H1 (cell line): ENCODE data around the gene PLXNA4. TPM values are rescaled to one million over a fixed set of nuclear protein-coding genes. Genes with fewer than 3 reads are reported as not detected.

Experiments used
- CTCF ChIA-PET: fragments of 300-600 bp; sonication (Branson Sonifier 250); formaldehyde crosslinking; loops from one replicate; lab custom pipeline; 2021; ENCODE audit not compliant: partially characterized antibody; lab: Charles Lee
- POLR2A ChIA-PET: fragments of 300-600 bp; sonication (Branson Sonifier 250); formaldehyde crosslinking; loops from one replicate; lab custom pipeline; 2021; ENCODE audit warnings: inconsistent platforms; ENCODE audit not compliant: partially characterized antibody; lab: Charles Lee
- DNase-seq, 2 experiments: peaks; one replicate each; pipeline versions ENCODE4 v3.0.0 to v3.0.0-alpha.2; 2010 to 2022; ENCODE audit warnings: low spot score in 2 of 2, low read depth in 1 of 2, mixed read lengths in 1 of 2
- FAIRE-seq: peaks from 2 replicates; lab custom pipeline; 2011; peaks lifted over from hg19 to GRCh38; lab: Jason Lieb, UNC
- H2AFZ ChIP-seq: 2 replicates; pipeline ENCODE4 v1.8.1; 2012; ENCODE audit warnings: low read length, inconsistent platforms
- H2AK5ac ChIP-seq: 2 replicates; pipeline ENCODE4 v1.6.1; 2013; ENCODE audit warnings: low read depth, low read length
- H2BK120ac ChIP-seq: replicated peaks from 2 replicates; pipeline ENCODE3; 2013; ENCODE audit warnings: low read depth, low read length, inconsistent platforms
- H2BK12ac ChIP-seq: 2 replicates; pipeline ENCODE4 v1.6.1; 2013; ENCODE audit warnings: low read depth, low read length
- H2BK15ac ChIP-seq: 2 replicates; pipeline ENCODE4 v1.6.1; 2013; ENCODE audit warnings: low read length
- H2BK20ac ChIP-seq: 2 replicates; pipeline ENCODE4 v1.6.1; 2013; ENCODE audit warnings: low read length
- H2BK5ac ChIP-seq: 2 replicates; pipeline ENCODE4 v1.6.1; 2013; ENCODE audit warnings: low read depth, low read length
- H3K14ac ChIP-seq: 2 replicates; pipeline ENCODE4 v1.6.1; 2013; ENCODE audit warnings: inconsistent platforms; ENCODE audit not compliant: insufficient read length
- H3K18ac ChIP-seq: 2 replicates; pipeline ENCODE4 v1.6.1; 2013; ENCODE audit warnings: low read length; ENCODE audit errors: extremely low read depth
- H3K23ac ChIP-seq: 2 replicates; pipeline ENCODE4 v1.6.1; 2013; ENCODE audit warnings: inconsistent platforms; ENCODE audit not compliant: insufficient read length
- H3K23me2 ChIP-seq: 2 replicates; pipeline ENCODE4 v1.6.1; 2013; ENCODE audit warnings: low read depth, low read length
- H3K27ac ChIP-seq: 2 replicates; pipeline ENCODE4 v1.6.1; 2011; ENCODE audit warnings: low read depth, low read length, inconsistent platforms
- H3K27me3 ChIP-seq, 4 experiments: replicated peaks in 1 of 4; 1 replicate in 1 of 4; 2 replicates in 3 of 4; pipeline versions ENCODE4 v1.6.1 to v1.8.1; 2011 to 2013; ENCODE audit warnings: low read length in 3 of 4, mild to moderate bottlenecking in 3 of 4, inconsistent platforms in 2 of 4, mixed read lengths in 2 of 4, moderate library complexity in 1 of 4; ENCODE audit not compliant: control insufficient read depth in 3 of 4, insufficient read depth in 3 of 4; ENCODE audit errors: extremely low read depth in 1 of 4
- H3K36me3 ChIP-seq, 4 experiments: 2 replicates each; pipeline versions ENCODE4 v1.6.1 to v1.8.1; 2011 to 2013; ENCODE audit warnings: mild to moderate bottlenecking in 4 of 4, low read length in 3 of 4, moderate library complexity in 2 of 4, control low read depth in 1 of 4, inconsistent platforms in 1 of 4; ENCODE audit not compliant: insufficient read depth in 4 of 4, control insufficient read depth in 2 of 4
- H3K4ac ChIP-seq: replicated peaks from 2 replicates; pipeline ENCODE3; 2013; ENCODE audit warnings: low read length, low read depth, mixed read lengths, inconsistent platforms; ENCODE audit not compliant: insufficient read length
- H3K4me1 ChIP-seq, 4 experiments: replicated peaks in 1 of 4; 1 replicate in 1 of 4; 2 replicates in 3 of 4; pipeline versions ENCODE4 v1.6.1 to v1.8.1; 2011 to 2013; ENCODE audit warnings: low read length in 3 of 4, inconsistent platforms in 2 of 4, mixed read lengths in 1 of 4; ENCODE audit not compliant: insufficient read depth in 4 of 4, control insufficient read depth in 3 of 4
- H3K4me2 ChIP-seq, 2 experiments: 2 replicates each; pipeline versions ENCODE4 v1.6.1 to v1.8.1; 2011 to 2013; ENCODE audit warnings: low read depth in 2 of 2, low read length in 2 of 2, control low read depth in 1 of 2, inconsistent platforms in 1 of 2, mild to moderate bottlenecking in 1 of 2; ENCODE audit not compliant: insufficient read depth in 1 of 2
- H3K4me3 ChIP-seq, 4 experiments: fragments of 200-600, 300-600 bp in 1 of 4; sonication (generic), shearing (Covaris generic), sonication (Bioruptor Twin) in 1 of 4; 2 replicates each; pipeline versions ENCODE4 v1.5.1 to v1.8.1; 2011 to 2016; ENCODE audit warnings: low read length in 4 of 4, low read depth in 3 of 4, control low read depth in 2 of 4, inconsistent platforms in 2 of 4, mild to moderate bottlenecking in 2 of 4, mixed read lengths in 1 of 4, moderate library complexity in 1 of 4; ENCODE audit not compliant: insufficient read depth in 2 of 4; ENCODE audit errors: extremely low read depth in 1 of 4
- H3K56ac ChIP-seq: replicated peaks from 2 replicates; pipeline ENCODE3; 2013; ENCODE audit warnings: low read depth, mild to moderate bottlenecking, mixed read lengths, low read length, inconsistent platforms; ENCODE audit not compliant: insufficient read length
- H3K79me1 ChIP-seq: 2 replicates; pipeline ENCODE4 v1.6.1; 2013; ENCODE audit warnings: low read depth, low read length, control low read depth
- H3K79me2 ChIP-seq, 2 experiments: 2 replicates each; pipeline versions ENCODE4 v1.6.1 to v1.8.1; 2012 to 2013; ENCODE audit warnings: low read length in 2 of 2, mild to moderate bottlenecking in 2 of 2, inconsistent platforms in 1 of 2; ENCODE audit not compliant: insufficient read depth in 2 of 2, control insufficient read depth in 1 of 2
- H3K9ac ChIP-seq, 4 experiments: replicated peaks in 1 of 4; 1 replicate in 1 of 4; 2 replicates in 3 of 4; pipeline versions ENCODE4 v1.6.1 to v1.8.1; 2011 to 2013; ENCODE audit warnings: low read depth in 3 of 4, low read length in 3 of 4, control low read depth in 2 of 4, mild to moderate bottlenecking in 2 of 4, moderate library complexity in 2 of 4, inconsistent platforms in 1 of 4; ENCODE audit errors: extremely low read depth in 1 of 4
- H3K9me3 ChIP-seq, 2 experiments: 2 replicates each; pipeline versions ENCODE4 v1.6.1 to v1.8.1; 2012 to 2013; ENCODE audit warnings: mild to moderate bottlenecking in 2 of 2, moderate library complexity in 2 of 2, control low read depth in 1 of 2, inconsistent platforms in 1 of 2, low read depth in 1 of 2, low read length in 1 of 2, mixed read lengths in 1 of 2; ENCODE audit not compliant: insufficient read depth in 2 of 2
- H4K20me1 ChIP-seq, 2 experiments: replicated peaks in 1 of 2; 2 replicates each; pipeline versions ENCODE3 to v1.8.1; 2011 to 2013; ENCODE audit warnings: inconsistent platforms in 2 of 2, low read length in 2 of 2, mild to moderate bottlenecking in 1 of 2; ENCODE audit not compliant: insufficient read depth in 2 of 2, control insufficient read depth in 1 of 2
- H4K5ac ChIP-seq: 2 replicates; pipeline ENCODE4 v1.6.1; 2013; ENCODE audit warnings: low read length, low read depth, mixed read lengths, inconsistent platforms; ENCODE audit not compliant: insufficient read length
- H4K8ac ChIP-seq: 2 replicates; pipeline ENCODE4 v1.8.0; 2013; ENCODE audit warnings: mild to moderate bottlenecking, moderate library complexity, low read length, inconsistent platforms; ENCODE audit not compliant: insufficient read depth; ENCODE audit errors: extremely low read depth
- H4K91ac ChIP-seq: replicated peaks from 2 replicates; pipeline ENCODE3; 2013; ENCODE audit warnings: low read length, mixed read lengths, inconsistent platforms; ENCODE audit not compliant: insufficient read length
- ATF2 ChIP-seq: IDR thresholded peaks from 2 replicates; pipeline ENCODE4 v1.6.1; 2012; ENCODE audit warnings: low read length, inconsistent platforms
- NRF1 ChIP-seq: IDR thresholded peaks from 2 replicates; pipeline ENCODE4 v1.6.1; 2011; ENCODE audit warnings: mild to moderate bottlenecking, low read depth, low read length, improper control_type of control experiment
- RAD21 ChIP-seq, 2 experiments: IDR thresholded peaks in 1 of 2; conservative IDR thresholded peaks in 1 of 2; 2 replicates each; pipeline ENCODE4 v1.6.1; 2011; ENCODE audit warnings: low read depth in 2 of 2, low read length in 2 of 2, improper control_type of control experiment in 1 of 2, inconsistent platforms in 1 of 2, mild to moderate bottlenecking in 1 of 2, moderate library complexity in 1 of 2
- SIN3A ChIP-seq, 2 experiments: IDR thresholded peaks in 1 of 2; conservative IDR thresholded peaks in 1 of 2; 2 replicates each; pipeline ENCODE4 v1.6.1; 2011 to 2012; ENCODE audit warnings: low read length in 2 of 2, improper control_type of control experiment in 1 of 2, low read depth in 1 of 2, mild to moderate bottlenecking in 1 of 2
- ZNF274 ChIP-seq: IDR thresholded peaks from 2 replicates; pipeline ENCODE4 v1.7.0; 2012; ENCODE audit warnings: low read length, borderline replicate concordance; ENCODE audit errors: extremely low read depth
- WGBS, 2 experiments: shearing (Covaris generic) in 1 of 2; methylation state at CpG; one replicate each; pipeline versions ENCODE4 v1.1.6 to v1.1.7; 2013 to 2015; ENCODE audit warnings: low lambda C conversion rate in 2 of 2, mixed read lengths in 2 of 2, inconsistent platforms in 1 of 2, low coverage in 1 of 2, missing lambda C conversion rate in 1 of 2; ENCODE audit not compliant: insufficient replicate concordance in 2 of 2, insufficient coverage in 1 of 2, insufficient read length in 1 of 2; ENCODE audit errors: extremely low coverage in 1 of 2, missing lambda C conversion rate in 1 of 2; 5-methylcytosine and 5-hydroxymethylcytosine counted together
- polyA plus RNA-seq, 7 experiments: library from polyadenylated mRNA; depleted of rRNA in 3 of 7; stranded (reverse) in 5 of 7; unstranded in 2 of 7; fragments of >200 nt in 5 of 7; fragments of 200-250 nt in 2 of 7; gene quantifications; 1 replicate in 5 of 7; 2 replicates in 1 of 7; 4 replicates in 1 of 7; pipeline versions ENCODE4 v1.2.1 to v1.2.3, GENCODE V29; 2011 to 2013; ENCODE audit warnings: missing spikeins in 2 of 7, mixed read lengths in 2 of 7
- total RNA-seq: library from RNA; stranded (reverse); fragmentation: NEBNext Ultra II Directional; extraction: Animal tissue kit (Norgen Biotek cat#: 25700); gene quantifications from 2 replicates; pipeline ENCODE4 v1.2.1, GENCODE V29; 2021

PLXNA4 gene
- total and polyA plus RNA-seq, 2 of the 8 experiments (the other 6 are each of a cell fraction or from before 2014, with no cell fraction given), result 0.76 to 0.79 TPM

- no peak overlapping the region for H2BK12ac ChIP-seq
- TF ChIP-seq ZNF274 (no peak), ATF2 (no peak), NRF1 (no peak), RAD21 (IDR thresholded peaks at IDR 0.05 in 1 of 2, conservative IDR thresholded peaks at IDR 0.05 in 1 of 2; ENCODE audit: low read depth in 2 of 2, low read length in 2 of 2) (no peak), SIN3A (conservative IDR thresholded peaks at IDR 0.05 in 1 of 2, IDR thresholded peaks at IDR 0.05 in 1 of 2; ENCODE audit: low read depth in 1 of 2, low read length in 2 of 2) (no peak)
Measured at GRCh38 chr7:132348341-132348740, 227.9 kb downstream of the PLXNA4 start.

More at GRCh38 chr7:132348341-132348740, 227.9 kb downstream of the PLXNA4 start:
- no peak overlapping the region for H3K18ac ChIP-seq
- no peak overlapping the region for H3K14ac ChIP-seq
- no peaks in the 10 kb centered on the region for H3K79me2 ChIP-seq
- H3K27ac ChIP-seq, result no peak overlapping the region
- no peak overlapping the region for H3K56ac ChIP-seq
- no peak overlapping the region for H2AFZ ChIP-seq
- H2BK20ac ChIP-seq, result no peak overlapping the region
- H3K4me2 ChIP-seq, result no peak overlapping the region
- 79% methylated on average over 4 of the region's 4 CpGs; no CpG with 5 or more reads in 1 of the 2 experiments for WGBS, 2 experiments
- FAIRE-seq, result no peak
- H4K20me1 ChIP-seq, result no peaks in the 10 kb centered on the region
- H3K4me1 ChIP-seq, result peaks cover 0 to 8% (median 4%) of the 10 kb centered on the region in 4 experiments; a peak in 4 of 7 replicates
- H2BK5ac ChIP-seq, result no peak overlapping the region
- H4K5ac ChIP-seq, result no peak overlapping the region
- H3K23me2 ChIP-seq, result no peaks in the 10 kb centered on the region
- H3K9me3 ChIP-seq, result no peaks in the 10 kb centered on the region
- H3K36me3 ChIP-seq, result no peaks in the 10 kb centered on the region
- no peak overlapping the region for H2BK120ac ChIP-seq
- H3K23ac ChIP-seq, result no peak overlapping the region
- no peak overlapping the region for H3K9ac ChIP-seq
- H3K79me1 ChIP-seq, result no peaks in the 10 kb centered on the region
- POLR2A ChIA-PET, result no interaction called here
- H3K4me3 ChIP-seq, result no peak overlapping the region
- CTCF ChIA-PET, result no interaction called here
- no peak overlapping the region for H4K91ac ChIP-seq
- H3K4ac ChIP-seq, result no peak overlapping the region
- H2BK15ac ChIP-seq, result no peak overlapping the region
- no peak overlapping the region for H4K8ac ChIP-seq
- no peak for DNase-seq
- no peaks in the 10 kb centered on the region for H3K27me3 ChIP-seq
- no peak overlapping the region for H2AK5ac ChIP-seq
